Uterus (tissue), 4 donors: ENCODE data around the gene NEGR1. TPM values are rescaled to one million over a fixed set of nuclear protein-coding genes. Genes with fewer than 3 reads are reported as not detected.

ENCODE experiments used
- DNase-seq, 2 donors: peaks; one replicate each; pipeline ENCODE4 v3.0.0-alpha.2; 2019 to 2020
- H3K27ac ChIP-seq, 2 donors: fragments of 200-600 bp; sonication (generic); 1 replicate in 1 of 2; 2 replicates in 1 of 2; pipeline ENCODE4 v1.5.1; 2016 to 2018
- H3K27me3 ChIP-seq, 2 donors: fragments of 200-600 bp; sonication (generic); one replicate each; pipeline ENCODE4 v1.5.1; 2018 to 2019; ENCODE audit warnings: control low read depth in 1 of 2
- H3K36me3 ChIP-seq, 2 donors: fragments of 200-600 bp; sonication (generic); one replicate each; pipeline ENCODE4 v1.5.1; 2019; ENCODE audit warnings: control low read depth in 1 of 2
- H3K4me1 ChIP-seq, 2 donors: fragments of 200-600 bp; sonication (generic); one replicate each; pipeline ENCODE4 v1.5.1; 2018 to 2019; ENCODE audit warnings: control low read depth in 1 of 2
- H3K4me3 ChIP-seq, 2 donors: fragments of 200-600 bp; sonication (generic); 1 replicate in 1 of 2; 2 replicates in 1 of 2; pipeline ENCODE4 v1.5.1; 2018 to 2019; ENCODE audit warnings: mild to moderate bottlenecking in 1 of 2
- H3K9me3 ChIP-seq, 2 donors: fragments of 200-600 bp; sonication (generic); one replicate each; pipeline ENCODE4 v1.5.1; 2019; ENCODE audit warnings: control low read depth in 1 of 2
- POLR2A ChIP-seq, 2 donors: fragments of 450-650 bp; IDR thresholded peaks; one replicate each; pipeline ENCODE4 v1.6.1; 2016; ENCODE audit warnings: antibody characterized with exemption in 2 of 2, mild to moderate bottlenecking in 1 of 2, moderate library complexity in 1 of 2
- intact Hi-C: fragments of 100-400 bp; cut with DNase I; formaldehyde crosslinking; loops from one replicate; pipeline ENCODE4 v1.15.1; 2023; ENCODE audit warnings: low total_unique reads
- total RNA-seq, 4 donors: library from RNA; depleted of rRNA in 3 of 4; stranded (reverse); fragments of >200 nt in 3 of 4; gene quantifications; one replicate each; pipeline versions ENCODE4 v1.1.0 to v1.2.4, GENCODE V29; 2014 to 2023
- TF ChIP-seq, protein P1 (sequence below), 4 experiments: fragments of 200-600 bp in 2 of 4; fragments of 450-650 bp in 2 of 4; sonication (generic) in 2 of 4; IDR thresholded peaks; one replicate each; pipeline ENCODE4 v1.5.1; 2016 to 2019; ENCODE audit warnings: antibody characterized with exemption in 4 of 4, mild to moderate bottlenecking in 2 of 4, moderate library complexity in 1 of 4
- donor health status: DM: yes; HTN: yes; CAD: no.

NEGR1 gene
- total RNA-seq, 4 donors from 2014 or later = 6.7 to 42.9 (median 33.3) TPM

- Histone ChIP-seq H3K36me3 (no peaks in the 10 kb centered on the region), H3K27me3 (no peaks in the 10 kb centered on the region), H3K27ac (no peak overlapping the region), H3K4me3 (no peak overlapping the region), H3K9me3 (no peaks in the 10 kb centered on the region), H3K4me1 (no peaks in the 10 kb centered on the region)
- intact Hi-C loops = no loop called here
- no peak for DNase-seq
- TF ChIP-seq, protein P1, sequence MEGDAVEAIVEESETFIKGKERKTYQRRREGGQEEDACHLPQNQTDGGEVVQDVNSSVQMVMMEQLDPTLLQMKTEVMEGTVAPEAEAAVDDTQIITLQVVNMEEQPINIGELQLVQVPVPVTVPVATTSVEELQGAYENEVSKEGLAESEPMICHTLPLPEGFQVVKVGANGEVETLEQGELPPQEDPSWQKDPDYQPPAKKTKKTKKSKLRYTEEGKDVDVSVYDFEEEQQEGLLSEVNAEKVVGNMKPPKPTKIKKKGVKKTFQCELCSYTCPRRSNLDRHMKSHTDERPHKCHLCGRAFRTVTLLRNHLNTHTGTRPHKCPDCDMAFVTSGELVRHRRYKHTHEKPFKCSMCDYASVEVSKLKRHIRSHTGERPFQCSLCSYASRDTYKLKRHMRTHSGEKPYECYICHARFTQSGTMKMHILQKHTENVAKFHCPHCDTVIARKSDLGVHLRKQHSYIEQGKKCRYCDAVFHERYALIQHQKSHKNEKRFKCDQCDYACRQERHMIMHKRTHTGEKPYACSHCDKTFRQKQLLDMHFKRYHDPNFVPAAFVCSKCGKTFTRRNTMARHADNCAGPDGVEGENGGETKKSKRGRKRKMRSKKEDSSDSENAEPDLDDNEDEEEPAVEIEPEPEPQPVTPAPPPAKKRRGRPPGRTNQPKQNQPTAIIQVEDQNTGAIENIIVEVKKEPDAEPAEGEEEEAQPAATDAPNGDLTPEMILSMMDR (IDR thresholded peaks at IDR 0.05) = no peak
- TF ChIP-seq POLR2A (IDR thresholded peaks at IDR 0.05) = no peak
Observed at GRCh38 chr1:71956613-71957285, 325.6 kb downstream of the NEGR1 start.

- DNase-seq = no peak
- Histone ChIP-seq H3K4me3 (no peak overlapping the region), H3K9me3 (no peaks in the 10 kb centered on the region), H3K4me1 (no peaks in the 10 kb centered on the region), H3K36me3 (no peaks in the 10 kb centered on the region), H3K27me3 (no peaks in the 10 kb centered on the region), H3K27ac (no peak overlapping the region)
- intact Hi-C loops = no loop called here
- TF ChIP-seq, protein P1 (IDR thresholded peaks at IDR 0.05) = no peak
- no peak for TF ChIP-seq POLR2A (IDR thresholded peaks at IDR 0.05)
Observed at GRCh38 chr1:71950579-71950978, 331.8 kb downstream of the NEGR1 start.

DNA sequence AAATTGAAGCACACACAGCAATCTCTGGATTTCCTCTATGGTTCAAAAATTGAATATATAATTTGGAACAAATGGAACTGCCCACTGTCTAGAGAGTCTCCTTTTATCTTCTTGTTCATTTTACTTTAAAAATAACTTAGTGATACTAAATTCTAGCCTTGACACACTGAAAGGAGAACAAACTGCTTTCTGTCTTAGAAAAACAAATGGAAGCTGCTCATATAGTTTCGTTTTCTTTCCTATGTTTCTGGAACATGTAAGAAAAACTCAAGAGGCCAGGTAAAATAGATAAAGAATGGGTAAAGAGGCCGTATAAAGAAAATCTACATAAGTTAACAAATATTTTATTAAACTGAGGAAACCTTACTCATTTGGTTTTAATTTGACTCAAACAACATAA lies 332.7 kb downstream of the NEGR1 start:
- Histone ChIP-seq H3K9me3 (no peaks in the 10 kb centered on the region), H3K4me1 (no peaks in the 10 kb centered on the region), H3K27me3 (no peaks in the 10 kb centered on the region), H3K36me3 (no peaks in the 10 kb centered on the region), H3K27ac (no peak overlapping the region), H3K4me3 (no peak overlapping the region)
- TF ChIP-seq, protein P1 (IDR thresholded peaks at IDR 0.05) = no peak
- no peak for TF ChIP-seq POLR2A (IDR thresholded peaks at IDR 0.05)
- DNase-seq = no peak
- intact Hi-C loops = no loop called here

- H3K27me3 ChIP-seq = no peaks in the 10 kb centered on the region
- no peaks in the 10 kb centered on the region for H3K9me3 ChIP-seq
- TF ChIP-seq, protein P1 (IDR thresholded peaks at IDR 0.05) = no peak
- no peak for TF ChIP-seq POLR2A (IDR thresholded peaks at IDR 0.05)
- no peak overlapping the region for H3K27ac ChIP-seq
- no peak overlapping the region for H3K4me3 ChIP-seq
- intact Hi-C loops = no loop called here
- no peaks in the 10 kb centered on the region for H3K4me1 ChIP-seq
- no peak for DNase-seq
- H3K36me3 ChIP-seq = no peaks in the 10 kb centered on the region
Observed at GRCh38 chr1:71948561-71948960, 333.8 kb downstream of the NEGR1 start.

GRCh38 chr1:71944006-71944405 lies 338.3 kb downstream of the NEGR1 start:
- intact Hi-C loops = no loop called here
- DNase-seq = no peak
- Histone ChIP-seq H3K9me3 (no peaks in the 10 kb centered on the region), H3K27ac (no peak overlapping the region), H3K27me3 (no peaks in the 10 kb centered on the region), H3K36me3 (no peaks in the 10 kb centered on the region), H3K4me3 (no peak overlapping the region), H3K4me1 (no peaks in the 10 kb centered on the region)
- no peak for TF ChIP-seq POLR2A (IDR thresholded peaks at IDR 0.05)
- TF ChIP-seq, protein P1 (IDR thresholded peaks at IDR 0.05) = no peak
